Cerebellar nuclear complex (tissue), 1 donor: Measurements from ENCODE around the gene ETV7.

Source experiments
- DNase-seq, 2 experiments: peaks; one replicate each; lab custom pipeline; 2025; lab: John Stamatoyannopoulos, UW

The ETV7 gene

DNA sequence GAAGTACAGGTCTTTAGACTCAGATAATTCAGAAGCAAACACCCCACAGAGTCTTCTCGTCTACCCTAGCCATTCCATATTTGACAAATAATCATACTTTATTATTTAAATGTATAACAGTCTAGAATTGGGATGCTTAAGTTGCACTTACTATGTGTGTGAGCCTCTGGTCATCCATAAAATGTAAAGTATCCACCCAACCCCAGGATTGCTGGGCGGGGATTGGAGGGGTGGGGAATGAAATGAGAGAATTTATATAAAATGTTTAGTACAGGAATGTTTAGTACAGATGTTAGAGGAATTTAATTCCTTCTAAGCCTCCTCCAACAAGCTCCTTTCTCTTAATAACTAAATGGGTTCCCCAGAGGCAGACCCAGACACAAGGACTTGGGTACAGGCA is 67.6 kb downstream of the ETV7 start:
- DNase-seq, result no peak

DNA sequence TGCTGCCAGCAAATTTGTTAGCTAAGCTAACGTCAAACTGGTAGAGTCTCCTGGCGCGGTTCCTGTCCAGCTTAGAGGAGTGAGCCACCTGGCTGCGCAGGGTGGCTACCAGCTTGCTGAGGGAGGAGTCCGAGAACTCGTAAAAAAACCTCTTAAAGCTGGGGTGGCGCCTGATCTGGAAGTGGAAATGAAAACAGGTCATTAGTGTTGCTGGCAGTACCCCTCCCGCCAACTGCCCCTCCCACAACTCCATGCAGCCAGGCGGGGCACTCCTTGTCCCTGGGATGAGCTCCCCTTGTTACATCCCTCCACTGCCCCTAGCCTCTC is 68.1 kb downstream of the ETV7 start:
- DNase-seq, result no peak

GRCh38 chr6:36318690-36319435 is 68.6 kb downstream of the ETV7 start:
- no peak for DNase-seq

DNA sequence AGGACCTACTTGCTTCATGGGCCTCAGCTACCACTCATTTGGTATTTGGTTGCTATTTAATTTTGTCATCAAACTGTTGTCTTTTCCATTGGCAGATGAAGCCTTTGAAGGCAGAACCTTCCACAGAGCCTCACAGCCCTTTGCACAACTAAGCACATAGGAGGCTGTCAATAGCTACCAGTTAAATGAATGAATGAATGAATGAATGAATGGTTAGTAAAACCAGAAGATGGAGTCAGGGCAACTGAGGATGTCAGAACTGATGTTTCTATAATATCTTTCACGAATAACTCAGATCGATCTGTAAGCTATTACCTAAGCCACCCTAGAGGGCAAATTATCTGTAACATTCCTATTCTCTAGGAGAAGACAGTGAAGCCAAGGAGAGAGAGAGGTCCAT is 69.8 kb downstream of the ETV7 start:
- DNase-seq, result no peak
